HepG2 (cell line): ENCODE measurements around the gene BRPF1. TPM values are rescaled to one million over a fixed set of nuclear protein-coding genes. Genes with fewer than 3 reads are reported as not detected.

ENCODE experiments used
- ATF1 ChIP-seq: IDR thresholded peaks from 2 replicates; pipeline ENCODE4 v1.6.1; 2016; ENCODE audit warnings: mild to moderate bottlenecking, control low read depth
- HOXD1 ChIP-seq: sonication (generic); formaldehyde crosslinking; IDR thresholded peaks from 2 replicates; pipeline ENCODE4 v1.5.0; 2020; ENCODE audit warnings: missing genetic modification reagents
- KAT2B ChIP-seq: fragments of 150-350 bp; IDR thresholded peaks from 2 replicates; pipeline ENCODE4 v1.6.1; 2014; ENCODE audit warnings: low read depth, low read length, borderline replicate concordance
- KAT8 ChIP-seq: IDR thresholded peaks from 2 replicates; pipeline ENCODE4 v1.6.1; 2016; ENCODE audit warnings: missing genetic modification reagents, missing compliant biosample characterization
- MAF1 ChIP-seq: sonication (generic); formaldehyde crosslinking; IDR thresholded peaks from 2 replicates; pipeline ENCODE4 v1.5.0; 2020; ENCODE audit warnings: missing genetic modification reagents, borderline replicate concordance
- REL ChIP-seq: sonication (generic); formaldehyde crosslinking; conservative IDR thresholded peaks from 2 replicates; pipeline ENCODE4 v1.8.0; 2022; ENCODE audit warnings: mild to moderate bottlenecking, missing genetic modification reagents, moderate library complexity
- SIN3B ChIP-seq: fragments of 150-350 bp; IDR thresholded peaks from 2 replicates; pipeline ENCODE4 v1.6.1; 2014; ENCODE audit warnings: low read length
- SRSF4 ChIP-seq: fragments of 200-400 bp; formaldehyde crosslinking; IDR thresholded peaks from one replicate; pipeline ENCODE4 v1.6.1; 2018; ENCODE audit warnings: mild to moderate bottlenecking, low read depth, low read length, moderate library complexity; ENCODE audit not compliant: poor library complexity, severe bottlenecking
- TARDBP ChIP-seq: sonication (generic); formaldehyde crosslinking; IDR thresholded peaks from 2 replicates; pipeline ENCODE4 v1.8.0; 2022; ENCODE audit warnings: mild to moderate bottlenecking, missing genetic modification reagents
- TBX3 ChIP-seq: fragments of 450-650 bp; IDR thresholded peaks from 2 replicates; pipeline ENCODE4 v1.6.1; 2017; ENCODE audit warnings: antibody characterized with exemption, mild to moderate bottlenecking, inconsistent platforms, borderline replicate concordance
- TGIF2 ChIP-seq: IDR thresholded peaks from 2 replicates; pipeline ENCODE4 v1.6.1; 2016; ENCODE audit warnings: control low read depth, missing compliant biosample characterization
- WIZ ChIP-seq: sonication (generic); formaldehyde crosslinking; IDR thresholded peaks from 2 replicates; pipeline ENCODE4 v1.5.1; 2020; ENCODE audit warnings: mild to moderate bottlenecking, missing genetic modification reagents
- ZFAT ChIP-seq: sonication (generic); formaldehyde crosslinking; conservative IDR thresholded peaks from 2 replicates; pipeline ENCODE4 v1.8.1; 2023; ENCODE audit warnings: missing genetic modification reagents, inconsistent platforms
- ZNF326 ChIP-seq: sonication (generic); formaldehyde crosslinking; IDR thresholded peaks from 2 replicates; pipeline ENCODE4 v1.4.0; 2020; ENCODE audit warnings: missing genetic modification reagents, borderline replicate concordance
- ZNF530 ChIP-seq: sonication (generic); formaldehyde crosslinking; IDR thresholded peaks from 2 replicates; pipeline ENCODE4 v1.5.0; 2020; ENCODE audit warnings: low read depth, mild to moderate bottlenecking, missing genetic modification reagents
- ZNF572 ChIP-seq: sonication (generic); formaldehyde crosslinking; IDR thresholded peaks from 2 replicates; pipeline ENCODE4 v1.5.1; 2020; ENCODE audit warnings: mild to moderate bottlenecking, missing genetic modification reagents
- ZNF619 ChIP-seq: sonication (generic); formaldehyde crosslinking; IDR thresholded peaks from 2 replicates; pipeline ENCODE4 v1.4.0; 2020; ENCODE audit warnings: mild to moderate bottlenecking, missing genetic modification reagents
- ZNF792 ChIP-seq: IDR thresholded peaks from 2 replicates; pipeline ENCODE4 v1.6.1; 2016
- ZSCAN20 ChIP-seq: sonication (generic); formaldehyde crosslinking; IDR thresholded peaks from 2 replicates; pipeline ENCODE4 v1.4.0; 2020; ENCODE audit warnings: missing genetic modification reagents, mild to moderate bottlenecking, borderline replicate concordance
- polyA plus RNA-seq, 8 experiments: library from polyadenylated mRNA; depleted of rRNA in 3 of 8; stranded (reverse) in 7 of 8; unstranded in 1 of 8; fragments of >200 nt; fragmentation: Illumina TruSeq in 4 of 8; extraction: Trizol in 4 of 8; gene quantifications; 2 replicates each; pipeline versions ENCODE4 v1.2.1 to v1.2.3, GENCODE V29; 2011 to 2016; ENCODE audit warnings: low read depth in 4 of 8, missing spikeins in 1 of 8, mixed read lengths in 1 of 8; ENCODE audit not compliant: insufficient read depth in 1 of 8
- total RNA-seq, 5 experiments: library from RNA; depleted of rRNA; stranded (reverse); fragments of >200 nt; fragmentation: Illumina TruSeq; extraction: Trizol; gene quantifications; 2 replicates each; pipeline ENCODE4 v1.2.3, GENCODE V29; 2016; ENCODE audit warnings: low read depth in 1 of 5
- TF ChIP-seq, protein P1 (sequence below): sonication (generic); formaldehyde crosslinking; IDR thresholded peaks from 2 replicates; pipeline ENCODE4 v1.5.0; 2020; ENCODE audit warnings: missing genetic modification reagents, mild to moderate bottlenecking, borderline replicate concordance
- TF ChIP-seq, protein P2 (sequence below): sonication (generic); formaldehyde crosslinking; IDR thresholded peaks from 2 replicates; pipeline ENCODE4; 2020; ENCODE audit warnings: missing genetic modification reagents, mild to moderate bottlenecking, borderline replicate concordance
- TF ChIP-seq, protein P3 (sequence below): sonication (generic); formaldehyde crosslinking; IDR thresholded peaks from 2 replicates; pipeline ENCODE4 v1.5.0; 2020; ENCODE audit warnings: missing genetic modification reagents, mild to moderate bottlenecking, borderline replicate concordance
- TF ChIP-seq, protein P4 (sequence below): sonication (generic); formaldehyde crosslinking; IDR thresholded peaks from 2 replicates; pipeline ENCODE4 v1.4.0; 2020; ENCODE audit warnings: missing genetic modification reagents

The BRPF1 gene
- total and polyA plus RNA-seq, 2 of the 13 experiments (the other 11 are each of a cell fraction or from before 2014, with no cell fraction given), result 7.3 to 10.0 TPM

DNA sequence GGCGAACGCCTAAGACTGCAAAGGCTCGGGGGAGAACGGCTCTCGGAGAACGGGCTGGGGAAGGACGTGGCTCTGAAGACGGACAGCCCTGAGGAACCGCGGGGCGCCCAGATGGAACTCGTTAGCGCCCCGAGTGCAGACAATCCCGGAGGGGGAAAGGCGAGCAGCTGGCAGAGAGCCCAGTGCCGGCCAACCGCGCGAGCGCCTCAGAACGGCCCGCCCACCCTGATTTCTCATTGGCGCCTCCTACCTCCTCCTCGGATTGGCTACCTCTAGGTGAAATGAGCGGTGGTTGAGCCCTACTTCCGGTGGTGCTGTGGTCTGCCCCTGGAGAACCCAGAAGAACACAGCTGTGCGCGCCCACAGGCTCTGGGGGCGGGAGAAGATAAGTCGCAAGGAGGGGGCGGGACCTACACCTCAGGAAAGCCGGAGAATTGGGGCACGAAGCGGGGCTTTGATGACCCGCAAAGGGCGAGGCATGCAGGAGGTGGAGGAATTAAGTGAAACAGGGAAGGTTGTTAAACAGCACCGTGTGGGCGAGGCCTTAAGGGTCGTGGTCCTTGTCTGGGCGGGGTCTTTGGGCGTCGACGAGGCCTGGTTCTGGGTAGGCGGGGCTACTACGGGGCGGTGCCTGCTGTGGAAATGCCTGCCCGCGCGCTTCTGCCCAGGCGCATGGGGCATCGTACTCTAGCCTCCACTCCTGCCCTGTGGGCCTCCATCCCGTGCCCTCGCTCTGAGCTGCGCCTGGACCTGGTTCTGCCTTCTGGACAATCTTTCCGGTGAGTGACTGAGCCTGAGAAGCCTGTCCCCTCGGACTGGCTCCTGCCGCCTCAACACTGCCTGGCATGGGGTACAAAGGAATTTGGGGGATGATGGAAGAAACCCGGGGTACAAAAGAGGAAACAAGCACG, 18.4 kb downstream of the BRPF1 start, which contains the start of gene OGG1 (continued):
- TF ChIP-seq ZFAT (CRISPR knock-in tag) (no peak), REL (CRISPR knock-in tag) (peak; percentile 42; the same call in 1 of the 2 replicates), ZNF792 (peak; percentile 65; the same call in 1 of the 2 replicates), ZSCAN20 (CRISPR knock-in tag) (no peak), TGIF2 (CRISPR knock-in tag) (no peak), HOXD1 (CRISPR knock-in tag) (0 out of 2 replicates have a peak, but pooled peaks have one; percentile 65), TARDBP (CRISPR knock-in tag) (peak; percentile 67; the same call in 1 of the 2 replicates), SRSF4 (no peak), ZNF619 (CRISPR knock-in tag) (peak; percentile 89; the same call in 1 of the 2 replicates), MAF1 (CRISPR knock-in tag) (no peak), KAT8 (CRISPR knock-in tag) (peak; percentile 85), SIN3B (no peak), ZNF572 (CRISPR knock-in tag) (no peak), WIZ (no peak), TBX3 (no peak), ZNF530 (CRISPR knock-in tag) (no peak), KAT2B (no peak), ATF1 (CRISPR knock-in tag) (no peak), ZNF326 (CRISPR knock-in tag) (no peak)
- TF ChIP-seq, protein P1, sequence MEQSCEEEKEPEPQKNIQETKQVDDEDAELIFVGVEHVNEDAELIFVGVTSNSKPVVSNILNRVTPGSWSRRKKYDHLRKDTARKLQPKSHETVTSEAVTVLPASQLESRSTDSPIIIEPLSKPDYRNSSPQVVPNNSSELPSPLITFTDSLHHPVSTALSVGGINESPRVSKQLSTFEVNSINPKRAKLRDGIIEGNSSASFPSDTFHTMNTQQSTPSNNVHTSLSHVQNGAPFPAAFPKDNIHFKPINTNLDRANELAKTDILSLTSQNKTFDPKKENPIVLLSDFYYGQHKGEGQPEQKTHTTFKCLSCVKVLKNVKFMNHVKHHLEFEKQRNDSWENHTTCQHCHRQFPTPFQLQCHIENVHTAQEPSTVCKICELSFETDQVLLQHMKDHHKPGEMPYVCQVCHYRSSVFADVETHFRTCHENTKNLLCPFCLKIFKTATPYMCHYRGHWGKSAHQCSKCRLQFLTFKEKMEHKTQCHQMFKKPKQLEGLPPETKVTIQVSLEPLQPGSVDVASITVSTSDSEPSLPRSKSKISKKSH, result no peak; the same call in 1 of the 2 replicates
- TF ChIP-seq, protein P2, sequence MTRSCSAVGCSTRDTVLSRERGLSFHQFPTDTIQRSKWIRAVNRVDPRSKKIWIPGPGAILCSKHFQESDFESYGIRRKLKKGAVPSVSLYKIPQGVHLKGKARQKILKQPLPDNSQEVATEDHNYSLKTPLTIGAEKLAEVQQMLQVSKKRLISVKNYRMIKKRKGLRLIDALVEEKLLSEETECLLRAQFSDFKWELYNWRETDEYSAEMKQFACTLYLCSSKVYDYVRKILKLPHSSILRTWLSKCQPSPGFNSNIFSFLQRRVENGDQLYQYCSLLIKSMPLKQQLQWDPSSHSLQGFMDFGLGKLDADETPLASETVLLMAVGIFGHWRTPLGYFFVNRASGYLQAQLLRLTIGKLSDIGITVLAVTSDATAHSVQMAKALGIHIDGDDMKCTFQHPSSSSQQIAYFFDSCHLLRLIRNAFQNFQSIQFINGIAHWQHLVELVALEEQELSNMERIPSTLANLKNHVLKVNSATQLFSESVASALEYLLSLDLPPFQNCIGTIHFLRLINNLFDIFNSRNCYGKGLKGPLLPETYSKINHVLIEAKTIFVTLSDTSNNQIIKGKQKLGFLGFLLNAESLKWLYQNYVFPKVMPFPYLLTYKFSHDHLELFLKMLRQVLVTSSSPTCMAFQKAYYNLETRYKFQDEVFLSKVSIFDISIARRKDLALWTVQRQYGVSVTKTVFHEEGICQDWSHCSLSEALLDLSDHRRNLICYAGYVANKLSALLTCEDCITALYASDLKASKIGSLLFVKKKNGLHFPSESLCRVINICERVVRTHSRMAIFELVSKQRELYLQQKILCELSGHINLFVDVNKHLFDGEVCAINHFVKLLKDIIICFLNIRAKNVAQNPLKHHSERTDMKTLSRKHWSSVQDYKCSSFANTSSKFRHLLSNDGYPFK (CRISPR knock-in tag), result peak; percentile 56; the same call in 1 of the 2 replicates
- TF ChIP-seq, protein P3, sequence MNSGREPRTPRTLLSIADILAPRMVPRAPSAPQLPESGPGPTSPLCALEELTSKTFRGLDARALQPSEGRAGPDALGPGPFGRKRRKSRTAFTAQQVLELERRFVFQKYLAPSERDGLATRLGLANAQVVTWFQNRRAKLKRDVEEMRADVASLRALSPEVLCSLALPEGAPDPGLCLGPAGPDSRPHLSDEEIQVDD (CRISPR knock-in tag), result peak; percentile 62; the same call in 1 of the 2 replicates
- TF ChIP-seq, protein P4, sequence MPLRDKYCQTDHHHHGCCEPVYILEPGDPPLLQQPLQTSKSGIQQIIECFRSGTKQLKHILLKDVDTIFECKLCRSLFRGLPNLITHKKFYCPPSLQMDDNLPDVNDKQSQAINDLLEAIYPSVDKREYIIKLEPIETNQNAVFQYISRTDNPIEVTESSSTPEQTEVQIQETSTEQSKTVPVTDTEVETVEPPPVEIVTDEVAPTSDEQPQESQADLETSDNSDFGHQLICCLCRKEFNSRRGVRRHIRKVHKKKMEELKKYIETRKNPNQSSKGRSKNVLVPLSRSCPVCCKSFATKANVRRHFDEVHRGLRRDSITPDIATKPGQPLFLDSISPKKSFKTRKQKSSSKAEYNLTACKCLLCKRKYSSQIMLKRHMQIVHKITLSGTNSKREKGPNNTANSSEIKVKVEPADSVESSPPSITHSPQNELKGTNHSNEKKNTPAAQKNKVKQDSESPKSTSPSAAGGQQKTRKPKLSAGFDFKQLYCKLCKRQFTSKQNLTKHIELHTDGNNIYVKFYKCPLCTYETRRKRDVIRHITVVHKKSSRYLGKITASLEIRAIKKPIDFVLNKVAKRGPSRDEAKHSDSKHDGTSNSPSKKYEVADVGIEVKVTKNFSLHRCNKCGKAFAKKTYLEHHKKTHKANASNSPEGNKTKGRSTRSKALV (CRISPR knock-in tag), result peak; percentile 51; the same call in 1 of the 2 replicates
